Thyroid gland (tissue), 4 donors: ENCODE results near the gene GNAT2.

Source experiments
- CTCF ChIP-seq, 6 experiments: fragments of 200-600 bp in 3 of 6; fragments of 450-650 bp in 3 of 6; sonication (generic) in 3 of 6; IDR thresholded peaks; one replicate each; pipeline ENCODE4 v1.5.1; 2016 to 2019; ENCODE audit warnings: antibody characterized with exemption in 6 of 6, mild to moderate bottlenecking in 2 of 6, inconsistent platforms in 1 of 6, moderate library complexity in 1 of 6
- POLR2A ChIP-seq, 2 donors: fragments of 450-650 bp; IDR thresholded peaks; one replicate each; pipeline ENCODE4 v1.6.1; 2017; ENCODE audit warnings: antibody characterized with exemption in 2 of 2, mild to moderate bottlenecking in 2 of 2, moderate library complexity in 1 of 2

GRCh38 chr1:109609881-109610280, 9.5 kb downstream of the GNAT2 start:
- TF ChIP-seq CTCF (IDR thresholded peaks at IDR 0.05) (no peak), POLR2A (IDR thresholded peaks at IDR 0.05) (no peak)
